PC-3 (cell line): ENCODE measurements around the gene UGT1A4.
"Not testable (repeated sequence)": the region's sequence is repeated elsewhere in the genome, so short reads cannot be mapped to it uniquely, and the experiment has no call there.

Experiments
- EZH2 ChIP-seq: fragments of 300-600 bp; sonication (generic); IDR thresholded peaks from one replicate; pipeline ENCODE4 v1.6.1; 2017; ENCODE audit warnings: antibody characterized with exemption, mild to moderate bottlenecking, low read length; ENCODE audit not compliant: unreplicated experiment
- TF ChIP-seq, protein P1 (sequence below): fragments of 300-600 bp; sonication (generic); conservative IDR thresholded peaks from 2 replicates; pipeline ENCODE4 v1.5.1; 2017; ENCODE audit warnings: antibody characterized with exemption, low read depth, mild to moderate bottlenecking, low read length

DNA sequence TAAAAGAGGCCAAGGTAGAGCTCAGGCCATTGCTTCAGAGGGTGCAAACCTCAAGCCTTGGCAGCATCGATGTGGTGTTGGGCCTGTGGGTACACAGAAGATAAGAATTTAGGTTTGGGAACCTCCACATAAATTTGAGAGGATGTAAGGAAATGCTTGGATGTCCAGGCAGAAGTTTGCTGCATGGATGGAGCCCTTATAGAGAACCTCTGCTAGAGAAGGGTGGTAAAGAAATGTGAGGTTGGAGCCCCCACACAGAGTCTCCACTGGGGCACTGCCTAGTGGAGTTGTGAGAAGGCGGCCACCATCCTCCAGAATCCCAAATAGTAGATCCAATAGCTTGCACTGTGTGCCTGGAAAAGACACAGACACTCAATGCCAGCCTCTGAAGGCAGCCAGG, 32.2 kb downstream of the UGT1A4 start:
- TF ChIP-seq, protein P1, sequence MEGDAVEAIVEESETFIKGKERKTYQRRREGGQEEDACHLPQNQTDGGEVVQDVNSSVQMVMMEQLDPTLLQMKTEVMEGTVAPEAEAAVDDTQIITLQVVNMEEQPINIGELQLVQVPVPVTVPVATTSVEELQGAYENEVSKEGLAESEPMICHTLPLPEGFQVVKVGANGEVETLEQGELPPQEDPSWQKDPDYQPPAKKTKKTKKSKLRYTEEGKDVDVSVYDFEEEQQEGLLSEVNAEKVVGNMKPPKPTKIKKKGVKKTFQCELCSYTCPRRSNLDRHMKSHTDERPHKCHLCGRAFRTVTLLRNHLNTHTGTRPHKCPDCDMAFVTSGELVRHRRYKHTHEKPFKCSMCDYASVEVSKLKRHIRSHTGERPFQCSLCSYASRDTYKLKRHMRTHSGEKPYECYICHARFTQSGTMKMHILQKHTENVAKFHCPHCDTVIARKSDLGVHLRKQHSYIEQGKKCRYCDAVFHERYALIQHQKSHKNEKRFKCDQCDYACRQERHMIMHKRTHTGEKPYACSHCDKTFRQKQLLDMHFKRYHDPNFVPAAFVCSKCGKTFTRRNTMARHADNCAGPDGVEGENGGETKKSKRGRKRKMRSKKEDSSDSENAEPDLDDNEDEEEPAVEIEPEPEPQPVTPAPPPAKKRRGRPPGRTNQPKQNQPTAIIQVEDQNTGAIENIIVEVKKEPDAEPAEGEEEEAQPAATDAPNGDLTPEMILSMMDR: not testable (repeated sequence)
- not testable (repeated sequence) for TF ChIP-seq EZH2
